ENCODE measurements around the gene TNFSF9. TPM values are rescaled to one million over a fixed set of nuclear protein-coding genes. Genes with fewer than 3 reads are reported as not detected.
A peak's percentile ranks its signal among the peaks of the same experiment; 100 is the strongest.

The TNFSF9 gene
- polyA plus RNA-seq, 2 of the 4 experiments (the other 2 are of a cell fraction), result 6.3 to 15.9 TPM

DNA sequence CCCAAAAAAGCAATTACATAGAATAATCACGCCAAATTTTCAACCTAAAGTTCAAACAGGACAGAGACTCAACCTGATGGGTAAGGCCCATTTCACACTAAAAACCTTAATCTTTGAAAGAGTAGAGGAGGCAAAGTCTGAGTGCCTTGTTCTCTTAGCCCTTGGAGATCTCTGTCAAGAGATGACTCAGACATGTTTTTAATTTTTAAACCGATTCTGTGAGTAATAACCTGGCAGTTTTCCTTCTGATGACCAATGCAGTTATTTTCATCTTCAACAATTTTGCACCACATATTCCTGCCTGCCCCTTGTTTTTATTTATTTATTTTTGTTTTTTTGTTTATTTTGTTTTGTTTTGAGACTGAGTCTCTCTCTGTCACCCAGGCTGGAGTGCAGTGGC, 11.5 kb upstream of the TNFSF9 start:
- peaks cover 44% of the 10 kb centered on the region for H3K4me1 ChIP-seq
- FAIRE-seq, result no peak
- POLR2A ChIA-PET, result interaction anchor here (3.5 kb wide), 1 partner anchor 12 kb away, joined by 10 read pairs; the partner anchor contains the start of gene TNFSF9
- DNase-seq (ENCODE audit: low read depth in 1 of 2, low spot score in 1 of 2), result peak; percentile 67 to 69
- H3K4me2 ChIP-seq, result peak overlapping the region; percentile 74
- no peaks in the 10 kb centered on the region for H3K9me3 ChIP-seq
- CTCF ChIA-PET, result interaction anchor here (0.6 to 2.4 kb wide), 3 partner anchors 44 to 344 kb away, joined by 3 to 6 read pairs (median 3); no protein-coding TSS in a partner anchor
- TF ChIP-seq, protein P1, sequence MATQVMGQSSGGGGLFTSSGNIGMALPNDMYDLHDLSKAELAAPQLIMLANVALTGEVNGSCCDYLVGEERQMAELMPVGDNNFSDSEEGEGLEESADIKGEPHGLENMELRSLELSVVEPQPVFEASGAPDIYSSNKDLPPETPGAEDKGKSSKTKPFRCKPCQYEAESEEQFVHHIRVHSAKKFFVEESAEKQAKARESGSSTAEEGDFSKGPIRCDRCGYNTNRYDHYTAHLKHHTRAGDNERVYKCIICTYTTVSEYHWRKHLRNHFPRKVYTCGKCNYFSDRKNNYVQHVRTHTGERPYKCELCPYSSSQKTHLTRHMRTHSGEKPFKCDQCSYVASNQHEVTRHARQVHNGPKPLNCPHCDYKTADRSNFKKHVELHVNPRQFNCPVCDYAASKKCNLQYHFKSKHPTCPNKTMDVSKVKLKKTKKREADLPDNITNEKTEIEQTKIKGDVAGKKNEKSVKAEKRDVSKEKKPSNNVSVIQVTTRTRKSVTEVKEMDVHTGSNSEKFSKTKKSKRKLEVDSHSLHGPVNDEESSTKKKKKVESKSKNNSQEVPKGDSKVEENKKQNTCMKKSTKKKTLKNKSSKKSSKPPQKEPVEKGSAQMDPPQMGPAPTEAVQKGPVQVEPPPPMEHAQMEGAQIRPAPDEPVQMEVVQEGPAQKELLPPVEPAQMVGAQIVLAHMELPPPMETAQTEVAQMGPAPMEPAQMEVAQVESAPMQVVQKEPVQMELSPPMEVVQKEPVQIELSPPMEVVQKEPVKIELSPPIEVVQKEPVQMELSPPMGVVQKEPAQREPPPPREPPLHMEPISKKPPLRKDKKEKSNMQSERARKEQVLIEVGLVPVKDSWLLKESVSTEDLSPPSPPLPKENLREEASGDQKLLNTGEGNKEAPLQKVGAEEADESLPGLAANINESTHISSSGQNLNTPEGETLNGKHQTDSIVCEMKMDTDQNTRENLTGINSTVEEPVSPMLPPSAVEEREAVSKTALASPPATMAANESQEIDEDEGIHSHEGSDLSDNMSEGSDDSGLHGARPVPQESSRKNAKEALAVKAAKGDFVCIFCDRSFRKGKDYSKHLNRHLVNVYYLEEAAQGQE (IDR thresholded peaks at IDR 0.05), result no peak
- TF ChIP-seq FOSL2 (IDR thresholded peaks at IDR 0.05), result peak; percentile 62
- TF ChIP-seq FOSL2 (CRISPR knock-in tag; IDR thresholded peaks at IDR 0.05), result peak; percentile 83
- peak; percentile 50; the same call in 1 of the 2 replicates for TF ChIP-seq JUNB (IDR thresholded peaks at IDR 0.05)
- peak; percentile 9; the same call in 1 of the 2 replicates for TF ChIP-seq GATA3 (IDR thresholded peaks at IDR 0.05; ENCODE audit: borderline replicate concordance)
- TF ChIP-seq, protein P2, sequence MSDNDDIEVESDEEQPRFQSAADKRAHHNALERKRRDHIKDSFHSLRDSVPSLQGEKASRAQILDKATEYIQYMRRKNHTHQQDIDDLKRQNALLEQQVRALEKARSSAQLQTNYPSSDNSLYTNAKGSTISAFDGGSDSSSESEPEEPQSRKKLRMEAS (IDR thresholded peaks at IDR 0.05), result 0 out of 2 replicates have a peak, but pooled peaks have one; percentile 10
- peak overlapping the region; percentile 39 to 82; a peak in 5 of 6 replicates for H3K27ac ChIP-seq
- H3K4me3 ChIP-seq, result no peak overlapping the region
- no peak for ATAC-seq
- WGBS (ENCODE audit: missing lambda C conversion rate), result 0% methylated on average over 2 of the region's 2 CpGs

DNA sequence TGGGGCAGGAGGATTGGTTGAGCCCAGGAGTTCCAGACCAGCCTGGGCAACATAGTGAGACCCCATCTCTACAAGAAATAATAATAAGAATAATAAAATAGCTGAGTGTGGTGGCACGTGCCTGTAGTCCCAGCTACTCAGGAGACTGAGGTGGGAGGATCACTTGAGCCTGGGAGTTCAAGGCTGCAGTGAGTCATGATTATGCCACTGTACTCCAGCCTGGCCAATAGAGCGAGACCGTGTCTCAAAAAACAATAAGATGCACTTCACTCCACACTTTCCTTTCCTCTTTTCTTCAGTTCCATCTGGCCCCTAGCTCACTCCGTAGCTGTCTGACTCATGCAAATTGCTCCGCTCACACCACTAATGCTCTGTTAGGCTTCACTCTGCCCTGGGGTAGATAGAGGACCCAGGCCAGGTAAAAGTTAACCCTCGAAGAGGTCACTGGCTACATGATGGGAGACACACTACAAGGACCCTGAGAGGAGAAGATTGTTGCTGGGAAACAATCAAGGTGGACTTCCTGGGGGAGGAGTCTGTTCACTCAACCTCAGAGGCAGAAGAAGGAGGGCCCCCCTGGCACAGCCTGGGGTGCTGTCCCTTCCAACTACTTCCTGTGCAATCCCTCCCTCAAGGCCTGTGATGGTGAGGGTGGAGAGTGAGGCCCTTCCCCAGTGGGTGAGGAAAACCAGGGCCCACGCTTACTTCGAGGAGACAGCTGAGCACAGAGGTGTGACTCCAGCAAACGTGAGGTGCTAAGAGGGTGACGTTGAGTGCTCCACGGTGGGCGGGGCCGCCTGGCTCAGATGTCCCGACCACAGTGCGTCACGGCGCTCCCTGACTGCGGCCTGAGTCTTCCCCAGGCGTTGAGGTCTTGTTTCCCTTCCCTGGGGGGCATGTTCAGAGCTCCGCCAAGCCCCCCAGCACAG, 8.8 kb upstream of the TNFSF9 start:
- no peak overlapping the region for H3K4me2 ChIP-seq
- H3K9me3 ChIP-seq, result no peaks in the 10 kb centered on the region
- peaks cover 44% of the 10 kb centered on the region for H3K4me1 ChIP-seq
- DNase-seq (ENCODE audit: low read depth in 1 of 2, low spot score in 1 of 2), result no peak
- peak; percentile 90 for TF ChIP-seq ZFP36 (IDR thresholded peaks at IDR 0.05; ENCODE audit: borderline replicate concordance, partially characterized antibody)
- TF ChIP-seq RAD21 (conservative IDR thresholded peaks at IDR 0.05 in 1 of 2, IDR thresholded peaks at IDR 0.05 in 1 of 2), result no peak
- no peak for TF ChIP-seq CBX2 (IDR thresholded peaks at IDR 0.05; ENCODE audit: borderline replicate concordance, low read depth)
- no peak for TF ChIP-seq HEYL (CRISPR knock-in tag; IDR thresholded peaks at IDR 0.05)
- TF ChIP-seq JUN (IDR thresholded peaks at IDR 0.05), result no peak
- 82% methylated on average over 19 of the region's 20 CpGs for WGBS (ENCODE audit: missing lambda C conversion rate)
- FAIRE-seq, result no peak
- ATAC-seq, result no peak
- no peak overlapping the region for H3K4me3 ChIP-seq
- peak overlapping the region in 1 of 2 experiments; percentile 57; a peak in 2 of 6 replicates for H3K27ac ChIP-seq
- CTCF ChIA-PET, result interaction anchor here (0.7 to 2.4 kb wide), 5 partner anchors 19 to 341 kb away, joined by 4 to 9 read pairs (median 5); no protein-coding TSS in a partner anchor
- POLR2A ChIA-PET, result interaction anchor here (3.5 kb wide), 1 partner anchor 9 kb away, joined by 10 read pairs; the partner anchor contains the start of gene TNFSF9

DNA sequence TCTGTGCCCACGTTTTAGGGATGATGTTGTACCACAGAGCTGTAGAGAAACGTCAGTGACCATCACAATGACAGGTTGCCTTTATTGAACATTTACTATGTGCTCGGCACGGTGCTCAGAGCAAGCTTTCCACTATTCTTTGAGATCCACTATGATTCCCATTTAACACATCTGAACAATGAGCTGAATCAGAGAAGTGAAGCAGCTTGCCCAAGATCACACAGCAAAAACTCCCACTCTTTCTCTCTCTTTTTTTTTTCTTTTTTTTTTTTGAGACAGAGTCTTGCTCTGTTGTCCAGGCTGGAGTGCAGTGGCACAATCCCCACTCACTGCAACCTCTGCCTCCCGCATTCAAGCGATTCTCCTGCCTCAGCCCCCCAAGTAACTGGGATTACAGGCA, 8.1 kb upstream of the TNFSF9 start:
- ATAC-seq (no peak), DNase-seq (ENCODE audit: low read depth in 1 of 2, low spot score in 1 of 2) (no peak), FAIRE-seq (no peak)
- whole genome bisulfite sequencing (ENCODE audit: missing lambda C conversion rate), result 80% methylated on average over 6 of the region's 6 CpGs
- Histone ChIP-seq H3K9me3 (no peaks in the 10 kb centered on the region), H3K4me1 (peaks cover 41% of the 10 kb centered on the region), H3K4me2 (no peak overlapping the region), H3K27ac (no peak overlapping the region), H3K4me3 (no peak overlapping the region)
- ChIA-PET CTCF (interaction anchor here (0.6 to 2.2 kb wide), 2 partner anchors 10 to 110 kb away, joined by 3 to 9 read pairs; no protein-coding TSS in a partner anchor), POLR2A (interaction anchor here (3.5 kb wide), 1 partner anchor 8 kb away, joined by 10 read pairs; the partner anchor contains the start of gene TNFSF9)
- TF ChIP-seq HOXB13 (CRISPR knock-in tag; IDR thresholded peaks at IDR 0.05; ENCODE audit: low read depth) (no peak), MYC (IDR thresholded peaks at IDR 0.05; ENCODE audit: borderline replicate concordance, low read length) (no peak), CHD4 (IDR thresholded peaks at IDR 0.05; ENCODE audit: borderline replicate concordance) (no peak), ZSCAN20 (CRISPR knock-in tag; IDR thresholded peaks at IDR 0.05) (no peak), POLR2A (IDR thresholded peaks at IDR 0.05; ENCODE audit: low read length) (no peak), HEYL (CRISPR knock-in tag; IDR thresholded peaks at IDR 0.05) (no peak), KDM1A (IDR thresholded peaks at IDR 0.05; ENCODE audit: low read depth) (no peak), SREBF2 (IDR thresholded peaks at IDR 0.05) (no peak), TFCP2L1 (CRISPR knock-in tag; IDR thresholded peaks at IDR 0.05) (no peak), ESRRA (IDR thresholded peaks at IDR 0.05; ENCODE audit: borderline replicate concordance, low read length) (no peak), EHF (CRISPR knock-in tag; IDR thresholded peaks at IDR 0.05) (no peak), JUN (IDR thresholded peaks at IDR 0.05) (no peak), FOXS1 (CRISPR knock-in tag; IDR thresholded peaks at IDR 0.05) (no peak), FOSL2 (IDR thresholded peaks at IDR 0.05) (no peak), FOSL2 (CRISPR knock-in tag; IDR thresholded peaks at IDR 0.05) (no peak), NR3C1 (IDR thresholded peaks at IDR 0.05) (no peak), ZFP36 (IDR thresholded peaks at IDR 0.05; ENCODE audit: borderline replicate concordance, partially characterized antibody) (no peak), POLR2AphosphoS2 (conservative IDR thresholded peaks at IDR 0.05; ENCODE audit: low read length) (no peak)
- TF ChIP-seq, protein P3, sequence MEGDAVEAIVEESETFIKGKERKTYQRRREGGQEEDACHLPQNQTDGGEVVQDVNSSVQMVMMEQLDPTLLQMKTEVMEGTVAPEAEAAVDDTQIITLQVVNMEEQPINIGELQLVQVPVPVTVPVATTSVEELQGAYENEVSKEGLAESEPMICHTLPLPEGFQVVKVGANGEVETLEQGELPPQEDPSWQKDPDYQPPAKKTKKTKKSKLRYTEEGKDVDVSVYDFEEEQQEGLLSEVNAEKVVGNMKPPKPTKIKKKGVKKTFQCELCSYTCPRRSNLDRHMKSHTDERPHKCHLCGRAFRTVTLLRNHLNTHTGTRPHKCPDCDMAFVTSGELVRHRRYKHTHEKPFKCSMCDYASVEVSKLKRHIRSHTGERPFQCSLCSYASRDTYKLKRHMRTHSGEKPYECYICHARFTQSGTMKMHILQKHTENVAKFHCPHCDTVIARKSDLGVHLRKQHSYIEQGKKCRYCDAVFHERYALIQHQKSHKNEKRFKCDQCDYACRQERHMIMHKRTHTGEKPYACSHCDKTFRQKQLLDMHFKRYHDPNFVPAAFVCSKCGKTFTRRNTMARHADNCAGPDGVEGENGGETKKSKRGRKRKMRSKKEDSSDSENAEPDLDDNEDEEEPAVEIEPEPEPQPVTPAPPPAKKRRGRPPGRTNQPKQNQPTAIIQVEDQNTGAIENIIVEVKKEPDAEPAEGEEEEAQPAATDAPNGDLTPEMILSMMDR (IDR thresholded peaks at IDR 0.05), result no peak
